Pulmonary artery endothelial cell (primary cell): ENCODE measurements around the gene VAMP2. TPM values are rescaled to one million over a fixed set of nuclear protein-coding genes. Genes with fewer than 3 reads are reported as not detected.

Experiments used
- total RNA-seq: library from RNA; depleted of rRNA; stranded (reverse); fragments of >200 nt; gene quantifications from 2 replicates; pipeline ENCODE4 v1.2.3, GENCODE V29; 2014

The VAMP2 gene
- total RNA-seq, 1 donor from 2014 or later = 4.0 TPM

Other genes starting within 250 kb of the VAMP2 start
- 0.86 and 1.2 TPM in 2 replicates for gene RNF227, start 246.7 kb downstream of the VAMP2 start, total RNA-seq
- gene KCNAB3, start 233.1 kb downstream of the VAMP2 start, total RNA-seq = 0.20 and 0.32 TPM in 2 replicates
- 43.6 and 62.4 TPM in 2 replicates for gene TRAPPC1, start 231.0 kb downstream of the VAMP2 start, total RNA-seq
- 17.9 and 23.7 TPM in 2 replicates for gene CNTROB, start 230.7 kb downstream of the VAMP2 start, total RNA-seq
- not detected in 2 replicates for gene GUCY2D, start 160.3 kb downstream of the VAMP2 start, total RNA-seq
- not detected in 2 replicates for gene ALOX15B, start 123.9 kb downstream of the VAMP2 start, total RNA-seq
- not detected in 2 replicates for gene ALOX12B, start 75.2 kb downstream of the VAMP2 start, total RNA-seq
- gene ALOXE3, start 44.4 kb downstream of the VAMP2 start, total RNA-seq = not detected in 2 replicates
- gene HES7, start 38.8 kb downstream of the VAMP2 start, total RNA-seq = 0.14 and 0.40 TPM in 2 replicates
- 8.0 and 11.3 TPM in 2 replicates for gene PER1, start 10.5 kb downstream of the VAMP2 start, total RNA-seq
- 15.8 and 33.2 TPM in 2 replicates for gene TMEM107, start 13.4 kb upstream of the VAMP2 start, total RNA-seq
- 9.6 and 13.4 TPM in 2 replicates for gene BORCS6, start 27.2 kb upstream of the VAMP2 start, total RNA-seq
- gene AURKB, start 47.6 kb upstream of the VAMP2 start, total RNA-seq = 34.4 and 60.2 TPM in 2 replicates
- gene CTC1, start 85.1 kb upstream of the VAMP2 start, total RNA-seq = 5.5 and 10.6 TPM in 2 replicates
- 40.7 and 52.3 TPM in 2 replicates for gene PFAS, start 86.3 kb upstream of the VAMP2 start, total RNA-seq
- 17.1 and 17.6 TPM in 2 replicates for gene RANGRF, start 125.7 kb upstream of the VAMP2 start, total RNA-seq
- 0.67 and 1.1 TPM in 2 replicates for gene SLC25A35, start 132.5 kb upstream of the VAMP2 start, total RNA-seq
- gene ARHGEF15, start 147.3 kb upstream of the VAMP2 start, total RNA-seq = 12.7 and 17.9 TPM in 2 replicates
- not detected in 2 replicates for gene ODF4, start 176.9 kb upstream of the VAMP2 start, total RNA-seq
- 3,304 and 3,763 TPM in 2 replicates for gene RPL26, start 220.2 kb upstream of the VAMP2 start, total RNA-seq
- gene RNF222, start 234.9 kb upstream of the VAMP2 start, total RNA-seq = not detected in 2 replicates